ENCODE measurements around the gene VGLL1.

- TF ChIP-seq, protein P1, sequence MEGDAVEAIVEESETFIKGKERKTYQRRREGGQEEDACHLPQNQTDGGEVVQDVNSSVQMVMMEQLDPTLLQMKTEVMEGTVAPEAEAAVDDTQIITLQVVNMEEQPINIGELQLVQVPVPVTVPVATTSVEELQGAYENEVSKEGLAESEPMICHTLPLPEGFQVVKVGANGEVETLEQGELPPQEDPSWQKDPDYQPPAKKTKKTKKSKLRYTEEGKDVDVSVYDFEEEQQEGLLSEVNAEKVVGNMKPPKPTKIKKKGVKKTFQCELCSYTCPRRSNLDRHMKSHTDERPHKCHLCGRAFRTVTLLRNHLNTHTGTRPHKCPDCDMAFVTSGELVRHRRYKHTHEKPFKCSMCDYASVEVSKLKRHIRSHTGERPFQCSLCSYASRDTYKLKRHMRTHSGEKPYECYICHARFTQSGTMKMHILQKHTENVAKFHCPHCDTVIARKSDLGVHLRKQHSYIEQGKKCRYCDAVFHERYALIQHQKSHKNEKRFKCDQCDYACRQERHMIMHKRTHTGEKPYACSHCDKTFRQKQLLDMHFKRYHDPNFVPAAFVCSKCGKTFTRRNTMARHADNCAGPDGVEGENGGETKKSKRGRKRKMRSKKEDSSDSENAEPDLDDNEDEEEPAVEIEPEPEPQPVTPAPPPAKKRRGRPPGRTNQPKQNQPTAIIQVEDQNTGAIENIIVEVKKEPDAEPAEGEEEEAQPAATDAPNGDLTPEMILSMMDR (IDR thresholded peaks at IDR 0.05; ENCODE audit: low read length): no peak
- TF ChIP-seq EZH2phosphoT487 (IDR thresholded peaks at IDR 0.05; ENCODE audit: low read length) (no peak), EZH2 (optimal IDR thresholded peaks at IDR 0.05; ENCODE audit: low read depth, low read length) (no peak)
These were observed 50.6 kb downstream of the VGLL1 start for GRCh38 chrX:136582624-136583023.
